Activated gamma-delta T cell (primary cell): Measurements from ENCODE around the gene OPRM1.
"Not testable (repeated sequence)": the region's sequence is repeated elsewhere in the genome, so short reads cannot be mapped to it uniquely, and the experiment has no call there.

Experiments used
- DNase-seq: peaks from one replicate; lab custom pipeline; 2025; lab: John Stamatoyannopoulos, UW

Gene OPRM1

GRCh38 chr6:154140743-154141142, 101.7 kb downstream of the OPRM1 start:
- no peak for DNase-seq

- no peak for DNase-seq
Observed at GRCh38 chr6:154143753-154144152, 104.7 kb downstream of the OPRM1 start.

GRCh38 chr6:154154389-154154967, 115.4 kb downstream of the OPRM1 start:
- DNase-seq, result no peak

- DNase-seq, result no peak
Observed at GRCh38 chr6:154156135-154156896, 117.3 kb downstream of the OPRM1 start.

GRCh38 chr6:154157082-154157481, 118.0 kb downstream of the OPRM1 start:
- DNase-seq, result no peak

GRCh38 chr6:154157706-154158105, 118.7 kb downstream of the OPRM1 start:
- DNase-seq, result no peak

- DNase-seq, result no peak
Observed at GRCh38 chr6:154159126-154159525, 120.1 kb downstream of the OPRM1 start.

- DNase-seq, result no peak
Observed at GRCh38 chr6:154161689-154162088, 122.6 kb downstream of the OPRM1 start.

GRCh38 chr6:154164397-154164796, 125.4 kb downstream of the OPRM1 start:
- DNase-seq, result no peak

GRCh38 chr6:154165478-154165877, 126.4 kb downstream of the OPRM1 start:
- DNase-seq, result no peak

- no peak for DNase-seq
Observed at GRCh38 chr6:154166140-154166539, 127.1 kb downstream of the OPRM1 start.

- DNase-seq, result no peak
Observed at GRCh38 chr6:154167126-154167525, 128.1 kb downstream of the OPRM1 start.

GRCh38 chr6:154169193-154169847, 130.3 kb downstream of the OPRM1 start:
- DNase-seq, result no peak

GRCh38 chr6:154170106-154170505, 131.1 kb downstream of the OPRM1 start:
- DNase-seq, result no peak

GRCh38 chr6:154172393-154172792, 133.4 kb downstream of the OPRM1 start:
- not testable (repeated sequence) for DNase-seq

GRCh38 chr6:154179434-154179833, 140.4 kb downstream of the OPRM1 start:
- DNase-seq, result no peak

GRCh38 chr6:154187203-154187602, 148.2 kb downstream of the OPRM1 start:
- DNase-seq, result no peak

- DNase-seq, result no peak
Observed at GRCh38 chr6:154187714-154188113, 148.7 kb downstream of the OPRM1 start.

- no peak for DNase-seq
Observed at GRCh38 chr6:154196333-154196885, 157.4 kb downstream of the OPRM1 start.

- DNase-seq, result no peak
Observed at GRCh38 chr6:154197196-154197860, 158.3 kb downstream of the OPRM1 start.

GRCh38 chr6:154201688-154202087, 162.6 kb downstream of the OPRM1 start:
- DNase-seq, result not testable (repeated sequence)

GRCh38 chr6:154202339-154202738, 163.3 kb downstream of the OPRM1 start:
- no peak for DNase-seq
